ENCODE data around the gene NEK10. TPM values are rescaled to one million over a fixed set of nuclear protein-coding genes. Genes with fewer than 3 reads are reported as not detected.
A peak's percentile ranks its signal among the peaks of the same experiment; 100 is the strongest.

NEK10 gene
- total and polyA plus RNA-seq, 3 donors from 2014 or later = 29.5 to 83.2 (median 56.9) TPM

GRCh38 chr3:27279123-27279522, 90.1 kb downstream of the NEK10 start:
- no peak overlapping the region for H3K4me3 ChIP-seq
- H3K4me1 ChIP-seq = no peaks in the 10 kb centered on the region
- no peak overlapping the region for H3K27ac ChIP-seq
- no peaks in the 10 kb centered on the region for H3K9me3 ChIP-seq
- intact Hi-C loops (cut with DNase I; ENCODE audit: low total_unique reads) = no loop called here
- no peaks in the 10 kb centered on the region for H3K36me3 ChIP-seq (ENCODE audit: low read depth, missing control alignments)
- H3K27me3 ChIP-seq = no peaks in the 10 kb centered on the region
- no peak for TF ChIP-seq POLR2A (IDR thresholded peaks at IDR 0.05)
- TF ChIP-seq CTCF (IDR thresholded peaks at IDR 0.05) = peak in 2 of 3 experiments; percentile 27 to 28
- DNase-seq = peak; percentile 30
- WGBS, 2 donors = 34 to 63% methylated on average over 1 of the region's 1 CpG

GRCh38 chr3:27278383-27279055, 90.7 kb downstream of the NEK10 start:
- Histone ChIP-seq H3K9me3 (no peaks in the 10 kb centered on the region), H3K4me3 (no peak overlapping the region), H3K36me3 (ENCODE audit: low read depth, missing control alignments) (no peaks in the 10 kb centered on the region), H3K4me1 (no peaks in the 10 kb centered on the region), H3K27me3 (no peaks in the 10 kb centered on the region), H3K27ac (no peak overlapping the region)
- no peak for DNase-seq
- TF ChIP-seq POLR2A (IDR thresholded peaks at IDR 0.05) = no peak
- no peak for TF ChIP-seq CTCF (IDR thresholded peaks at IDR 0.05)
- WGBS, 2 donors = 79 to 80% methylated on average over 3 of the region's 3 CpGs
- intact Hi-C loops (cut with DNase I; ENCODE audit: low total_unique reads) = no loop called here

- intact Hi-C loops (cut with DNase I; ENCODE audit: low total_unique reads) = no loop called here
These were observed 93.7 kb downstream of the NEK10 start for GRCh38 chr3:27275441-27275990.

GRCh38 chr3:27271890-27272289, 97.3 kb downstream of the NEK10 start:
- DNase-seq = no peak
- Histone ChIP-seq H3K27me3 (no peaks in the 10 kb centered on the region), H3K4me1 (no peaks in the 10 kb centered on the region), H3K4me3 (no peak overlapping the region), H3K36me3 (ENCODE audit: low read depth, missing control alignments) (no peaks in the 10 kb centered on the region), H3K27ac (no peak overlapping the region), H3K9me3 (no peaks in the 10 kb centered on the region)
- TF ChIP-seq POLR2A (IDR thresholded peaks at IDR 0.05) (no peak), CTCF (IDR thresholded peaks at IDR 0.05) (no peak)
- intact Hi-C loops (cut with DNase I; ENCODE audit: low total_unique reads) = no loop called here

More at GRCh38 chr3:27275441-27275990, 93.7 kb downstream of the NEK10 start:
- TF ChIP-seq CTCF (IDR thresholded peaks at IDR 0.05) (no peak), POLR2A (IDR thresholded peaks at IDR 0.05) (no peak)
- no peak overlapping the region for H3K27ac ChIP-seq
- 93 to 95% methylated on average over 5 of the region's 5 CpGs for WGBS, 2 donors
- no peaks in the 10 kb centered on the region for H3K4me1 ChIP-seq
- H3K9me3 ChIP-seq = no peaks in the 10 kb centered on the region
- H3K27me3 ChIP-seq = no peaks in the 10 kb centered on the region
- no peak for DNase-seq
- no peaks in the 10 kb centered on the region for H3K36me3 ChIP-seq (ENCODE audit: low read depth, missing control alignments)
- no peak overlapping the region for H3K4me3 ChIP-seq

- intact Hi-C loops (cut with DNase I; ENCODE audit: low total_unique reads) = no loop called here
- Histone ChIP-seq H3K36me3 (ENCODE audit: low read depth, missing control alignments) (no peaks in the 10 kb centered on the region), H3K27ac (no peak overlapping the region), H3K4me3 (no peak overlapping the region), H3K9me3 (no peaks in the 10 kb centered on the region), H3K27me3 (no peaks in the 10 kb centered on the region), H3K4me1 (no peaks in the 10 kb centered on the region)
- WGBS, 2 donors = 66 to 67% methylated on average over 1 of the region's 1 CpG
- no peak for TF ChIP-seq CTCF (IDR thresholded peaks at IDR 0.05)
- TF ChIP-seq POLR2A (IDR thresholded peaks at IDR 0.05) = no peak
- DNase-seq = no peak
These were observed 114.3 kb downstream of the NEK10 start for GRCh38 chr3:27254896-27255295.
